SK-N-SH treated with all-trans-retinoic acid at 6 μM for 48 hours (cell line): Measurements from ENCODE around the gene CD164.

ENCODE experiments used
- CSRNP3 ChIP-seq: fragments of 250-450 bp; sonication (Bioruptor Pico); IDR thresholded peaks from 2 replicates; pipeline ENCODE4 v1.5.1; 2021; ENCODE audit warnings: mild to moderate bottlenecking, moderate library complexity
- ESRRG ChIP-seq: fragments of 250-450 bp; sonication (Bioruptor Pico); IDR thresholded peaks from 2 replicates; pipeline ENCODE4 v1.6.1; 2021; ENCODE audit warnings: mild to moderate bottlenecking
- PATZ1 ChIP-seq: fragments of 250-450 bp; sonication (Bioruptor Pico); IDR thresholded peaks from 2 replicates; pipeline ENCODE4 v1.8.0; 2020; ENCODE audit warnings: mild to moderate bottlenecking, moderate library complexity, borderline replicate concordance
- ZFP3 ChIP-seq: fragments of 250-450 bp; sonication (Bioruptor Pico); IDR thresholded peaks from 2 replicates; pipeline ENCODE4 v1.5.0; 2020; ENCODE audit warnings: mild to moderate bottlenecking, moderate library complexity
- ZFP30 ChIP-seq: fragments of 450-650 bp; formaldehyde crosslinking; IDR thresholded peaks from 2 replicates; pipeline ENCODE4 v1.5.0; 2022; ENCODE audit warnings: mild to moderate bottlenecking, moderate library complexity

GRCh38 chr6:109342506-109342905 lies 39.8 kb downstream of the CD164 start:
- TF ChIP-seq PATZ1 (CRISPR knock-in tag) = no peak
- TF ChIP-seq CSRNP3 (CRISPR knock-in tag) = no peak
- TF ChIP-seq ZFP3 (CRISPR knock-in tag) = no peak
- no peak for TF ChIP-seq ZFP30 (CRISPR knock-in tag)
- no peak for TF ChIP-seq ESRRG (CRISPR knock-in tag)
